Neutrophil (primary cell): ENCODE measurements around the gene PDLIM7.

ENCODE experiments used
- H3K27ac ChIP-seq: fragments of 200-600 bp; sonication (generic); 2 replicates; pipeline ENCODE4 v1.5.1; 2016; ENCODE audit warnings: mild to moderate bottlenecking, moderate library complexity
- H3K27me3 ChIP-seq: fragments of 200-600 bp; sonication (generic); 2 replicates; pipeline ENCODE4 v1.6.0; 2016; ENCODE audit warnings: mild to moderate bottlenecking
- H3K36me3 ChIP-seq: fragments of 200-600 bp; sonication (generic); 2 replicates; pipeline ENCODE4 v1.5.1; 2017
- H3K4me1 ChIP-seq, 2 experiments: fragments of 200-600 bp in 1 of 2; sonication (generic) in 1 of 2; 1 replicate in 1 of 2; 2 replicates in 1 of 2; pipeline versions ENCODE4 v1.5.1 to v1.6.1; 2013 to 2016; ENCODE audit warnings: low read depth in 1 of 2, low read length in 1 of 2, mild to moderate bottlenecking in 1 of 2, moderate library complexity in 1 of 2; ENCODE audit not compliant: control insufficient read depth in 1 of 2, insufficient read depth in 1 of 2
- H3K4me3 ChIP-seq, 2 experiments: fragments of 200-600 bp in 1 of 2; sonication (generic) in 1 of 2; 1 replicate in 1 of 2; 2 replicates in 1 of 2; pipeline ENCODE4 v1.5.1; 2013 to 2016; ENCODE audit warnings: low read depth in 1 of 2, low read length in 1 of 2, mild to moderate bottlenecking in 1 of 2, moderate library complexity in 1 of 2
- H3K9me3 ChIP-seq: fragments of 200-600 bp; sonication (generic); 2 replicates; pipeline ENCODE4 v1.5.1; 2016
- TF ChIP-seq, protein P1 (sequence below): fragments of 200-600 bp; sonication (generic); IDR thresholded peaks from 2 replicates; pipeline ENCODE4 v1.5.1; 2016; ENCODE audit warnings: antibody characterized with exemption

PDLIM7 gene

GRCh38 chr5:177455036-177455660 is 42.3 kb downstream of the PDLIM7 start:
- H3K27ac ChIP-seq, result peak overlapping the region; percentile 97
- TF ChIP-seq, protein P1, sequence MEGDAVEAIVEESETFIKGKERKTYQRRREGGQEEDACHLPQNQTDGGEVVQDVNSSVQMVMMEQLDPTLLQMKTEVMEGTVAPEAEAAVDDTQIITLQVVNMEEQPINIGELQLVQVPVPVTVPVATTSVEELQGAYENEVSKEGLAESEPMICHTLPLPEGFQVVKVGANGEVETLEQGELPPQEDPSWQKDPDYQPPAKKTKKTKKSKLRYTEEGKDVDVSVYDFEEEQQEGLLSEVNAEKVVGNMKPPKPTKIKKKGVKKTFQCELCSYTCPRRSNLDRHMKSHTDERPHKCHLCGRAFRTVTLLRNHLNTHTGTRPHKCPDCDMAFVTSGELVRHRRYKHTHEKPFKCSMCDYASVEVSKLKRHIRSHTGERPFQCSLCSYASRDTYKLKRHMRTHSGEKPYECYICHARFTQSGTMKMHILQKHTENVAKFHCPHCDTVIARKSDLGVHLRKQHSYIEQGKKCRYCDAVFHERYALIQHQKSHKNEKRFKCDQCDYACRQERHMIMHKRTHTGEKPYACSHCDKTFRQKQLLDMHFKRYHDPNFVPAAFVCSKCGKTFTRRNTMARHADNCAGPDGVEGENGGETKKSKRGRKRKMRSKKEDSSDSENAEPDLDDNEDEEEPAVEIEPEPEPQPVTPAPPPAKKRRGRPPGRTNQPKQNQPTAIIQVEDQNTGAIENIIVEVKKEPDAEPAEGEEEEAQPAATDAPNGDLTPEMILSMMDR, result peak; percentile 73
- H3K4me1 ChIP-seq, result peaks cover 41 to 56% of the 10 kb centered on the region in 2 experiments
- H3K36me3 ChIP-seq, result peaks cover 33% of the 10 kb centered on the region
- H3K27me3 ChIP-seq, result peaks cover 10% of the 10 kb centered on the region
- H3K4me3 ChIP-seq, result peak overlapping the region; percentile 81 to 82
- no peaks in the 10 kb centered on the region for H3K9me3 ChIP-seq

DNA sequence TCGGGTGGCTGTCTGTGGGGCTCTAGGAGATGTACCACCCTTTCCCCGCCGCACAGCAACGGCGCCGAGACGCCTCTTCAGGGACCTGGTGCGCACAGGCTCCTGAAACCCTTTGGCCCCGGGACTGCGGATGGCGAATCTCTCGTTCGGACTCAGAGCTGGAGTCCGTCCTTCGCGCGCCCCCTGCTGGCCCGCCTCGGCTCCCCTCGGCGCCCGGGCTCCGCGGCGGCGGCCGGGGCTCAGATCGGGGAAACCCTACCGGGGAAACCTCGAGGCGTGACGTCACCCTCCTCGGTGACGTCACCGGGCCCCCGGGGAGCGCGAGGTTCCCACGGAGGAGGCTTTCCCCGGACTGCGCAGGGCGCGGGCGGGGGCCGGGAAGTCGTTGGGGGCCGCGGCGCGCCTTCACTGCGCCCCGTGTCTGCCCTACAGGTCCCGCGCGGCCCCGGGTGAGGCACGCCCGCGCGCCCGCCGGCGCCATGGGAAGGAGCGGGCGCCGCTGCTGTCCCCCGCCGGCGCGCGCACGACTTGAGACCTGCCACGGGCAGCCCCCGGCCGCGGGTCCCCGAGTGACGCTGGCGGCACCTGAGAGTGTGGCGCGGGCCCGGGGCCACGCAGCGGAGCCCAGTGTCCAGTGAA is 42.9 kb downstream of the PDLIM7 start:
- Histone ChIP-seq H3K4me3 (peak overlapping the region; percentile 81 to 82), H3K9me3 (no peaks in the 10 kb centered on the region), H3K27me3 (peaks cover 16% of the 10 kb centered on the region), H3K4me1 (peaks cover 37 to 54% of the 10 kb centered on the region in 2 experiments), H3K36me3 (peaks cover 26% of the 10 kb centered on the region), H3K27ac (peak overlapping the region; percentile 97)
- TF ChIP-seq, protein P1, result peak; percentile 99

DNA sequence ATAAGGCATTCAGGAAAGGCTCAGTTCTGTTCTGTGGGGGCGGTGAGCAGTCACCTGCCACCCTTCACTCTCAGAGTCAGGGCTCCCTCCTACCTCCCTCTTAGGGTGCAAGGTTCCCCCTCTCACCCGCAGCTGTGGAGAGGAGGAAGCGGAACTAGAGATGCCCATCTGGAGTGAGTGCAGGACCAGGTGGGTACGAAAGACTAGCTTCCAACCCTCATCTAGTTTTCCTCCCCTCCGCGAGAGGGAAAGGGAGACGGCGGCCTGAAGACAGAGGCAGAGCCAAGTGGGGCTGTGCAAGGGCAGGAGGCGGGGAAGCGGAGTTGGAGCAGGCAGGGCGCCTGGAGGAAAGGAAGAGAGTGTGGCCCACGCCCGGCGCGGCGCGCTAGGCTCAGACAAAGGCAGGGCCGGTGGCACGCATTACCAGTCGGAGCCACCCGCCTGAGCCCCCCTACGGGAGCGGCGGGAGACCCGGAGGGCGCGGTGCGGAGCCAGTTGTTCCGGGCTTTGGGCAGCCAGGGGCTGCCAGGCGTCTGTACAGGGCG is 43.5 kb downstream of the PDLIM7 start:
- Histone ChIP-seq H3K27ac (peak overlapping the region; percentile 97), H3K36me3 (peaks cover 20% of the 10 kb centered on the region), H3K27me3 (peaks cover 22% of the 10 kb centered on the region), H3K4me3 (peak overlapping the region; percentile 81 to 82), H3K9me3 (no peaks in the 10 kb centered on the region), H3K4me1 (peaks cover 37 to 59% of the 10 kb centered on the region in 2 experiments)
- TF ChIP-seq, protein P1, result no peak

- H3K9me3 ChIP-seq, result no peaks in the 10 kb centered on the region
- H3K36me3 ChIP-seq, result peaks cover 11% of the 10 kb centered on the region
- peaks cover 27% of the 10 kb centered on the region for H3K27me3 ChIP-seq
- TF ChIP-seq, protein P1, result no peak
- peaks cover 44 to 67% of the 10 kb centered on the region in 2 experiments for H3K4me1 ChIP-seq
- H3K4me3 ChIP-seq, result peak overlapping the region in 1 of 2 experiments; percentile 82
- peak overlapping the region; percentile 97 for H3K27ac ChIP-seq
Measured at GRCh38 chr5:177452688-177453638, 44.4 kb downstream of the PDLIM7 start.

DNA sequence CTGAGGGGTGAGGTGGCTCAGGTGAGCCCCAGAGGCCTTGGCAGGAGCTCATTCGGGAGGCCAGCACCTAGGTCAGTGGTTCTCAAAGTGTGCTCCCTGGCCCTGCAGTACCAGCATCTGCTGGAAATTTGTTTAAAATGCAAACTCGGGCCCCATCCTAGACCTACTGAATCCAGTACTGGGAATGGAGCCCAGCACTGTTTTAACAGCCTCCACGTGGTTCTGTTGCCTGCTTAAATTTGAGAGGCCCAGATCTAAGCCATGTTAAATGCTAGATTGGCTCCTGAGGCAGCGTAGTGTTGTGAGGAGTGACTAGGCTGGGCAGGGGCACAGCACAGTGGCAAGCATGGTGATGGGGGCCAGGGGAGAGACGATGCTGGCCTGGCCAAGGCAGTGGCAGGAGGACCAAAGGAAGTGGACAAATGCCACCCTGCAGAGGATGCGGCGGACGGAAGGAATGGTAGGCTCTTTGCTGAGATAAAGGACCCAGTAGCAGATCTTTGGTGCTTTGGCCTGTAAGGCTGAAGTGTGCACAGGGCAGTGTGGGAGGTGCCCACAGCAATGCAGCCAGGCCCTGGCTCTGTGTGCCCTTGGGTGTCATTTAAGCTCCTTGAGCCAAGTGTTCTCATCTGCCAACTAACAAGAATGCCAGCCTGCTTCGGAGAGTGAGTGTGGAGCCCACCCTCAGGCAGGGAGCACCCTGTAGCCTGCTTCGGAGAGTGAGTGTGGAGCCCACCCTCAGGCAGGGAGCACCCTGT is 46.6 kb downstream of the PDLIM7 start:
- H3K27ac ChIP-seq, result no peak overlapping the region
- TF ChIP-seq, protein P1, result no peak
- H3K36me3 ChIP-seq, result no peaks in the 10 kb centered on the region
- H3K27me3 ChIP-seq, result peaks cover 27% of the 10 kb centered on the region
- no peak overlapping the region for H3K4me3 ChIP-seq
- no peaks in the 10 kb centered on the region for H3K9me3 ChIP-seq
- peaks cover 45 to 67% of the 10 kb centered on the region in 2 experiments for H3K4me1 ChIP-seq
